Lower leg skin (tissue), 3 donors: ENCODE results near the gene LMBR1L.

Source experiments
- POLR2A ChIP-seq, 2 donors: fragments of 450-650 bp; IDR thresholded peaks; one replicate each; pipeline ENCODE4 v1.6.1; 2016 to 2017; ENCODE audit warnings: antibody characterized with exemption in 2 of 2, mild to moderate bottlenecking in 1 of 2, moderate library complexity in 1 of 2
- TF ChIP-seq, protein P1 (sequence below), 3 donors: fragments of 450-650 bp; IDR thresholded peaks; one replicate each; pipeline ENCODE4 v1.5.1; 2016; ENCODE audit warnings: antibody characterized with exemption in 3 of 3, mild to moderate bottlenecking in 3 of 3, moderate library complexity in 2 of 3

DNA sequence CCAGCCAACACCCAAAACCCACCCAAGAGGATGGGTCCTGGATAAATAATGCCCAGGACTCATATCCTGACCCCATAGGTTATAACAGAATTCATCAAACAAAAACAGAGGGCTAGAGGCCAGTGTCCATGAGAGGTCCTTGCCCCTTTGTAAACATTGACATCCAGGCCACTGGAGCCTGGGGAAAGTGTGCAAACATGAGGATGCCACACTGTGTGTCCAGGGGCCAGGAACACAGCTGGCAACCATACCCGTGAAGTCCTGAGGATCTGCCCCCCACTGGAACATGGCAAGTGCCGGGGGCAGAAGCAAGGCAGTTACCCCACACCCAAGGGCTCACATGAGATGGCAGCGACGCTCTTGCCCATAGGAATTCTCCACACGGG is 45.9 kb downstream of the LMBR1L start:
- TF ChIP-seq, protein P1, sequence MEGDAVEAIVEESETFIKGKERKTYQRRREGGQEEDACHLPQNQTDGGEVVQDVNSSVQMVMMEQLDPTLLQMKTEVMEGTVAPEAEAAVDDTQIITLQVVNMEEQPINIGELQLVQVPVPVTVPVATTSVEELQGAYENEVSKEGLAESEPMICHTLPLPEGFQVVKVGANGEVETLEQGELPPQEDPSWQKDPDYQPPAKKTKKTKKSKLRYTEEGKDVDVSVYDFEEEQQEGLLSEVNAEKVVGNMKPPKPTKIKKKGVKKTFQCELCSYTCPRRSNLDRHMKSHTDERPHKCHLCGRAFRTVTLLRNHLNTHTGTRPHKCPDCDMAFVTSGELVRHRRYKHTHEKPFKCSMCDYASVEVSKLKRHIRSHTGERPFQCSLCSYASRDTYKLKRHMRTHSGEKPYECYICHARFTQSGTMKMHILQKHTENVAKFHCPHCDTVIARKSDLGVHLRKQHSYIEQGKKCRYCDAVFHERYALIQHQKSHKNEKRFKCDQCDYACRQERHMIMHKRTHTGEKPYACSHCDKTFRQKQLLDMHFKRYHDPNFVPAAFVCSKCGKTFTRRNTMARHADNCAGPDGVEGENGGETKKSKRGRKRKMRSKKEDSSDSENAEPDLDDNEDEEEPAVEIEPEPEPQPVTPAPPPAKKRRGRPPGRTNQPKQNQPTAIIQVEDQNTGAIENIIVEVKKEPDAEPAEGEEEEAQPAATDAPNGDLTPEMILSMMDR (IDR thresholded peaks at IDR 0.05): no peak
- TF ChIP-seq POLR2A (IDR thresholded peaks at IDR 0.05): no peak
